ENCODE results near the gene ETFB.

ETFB gene

DNA sequence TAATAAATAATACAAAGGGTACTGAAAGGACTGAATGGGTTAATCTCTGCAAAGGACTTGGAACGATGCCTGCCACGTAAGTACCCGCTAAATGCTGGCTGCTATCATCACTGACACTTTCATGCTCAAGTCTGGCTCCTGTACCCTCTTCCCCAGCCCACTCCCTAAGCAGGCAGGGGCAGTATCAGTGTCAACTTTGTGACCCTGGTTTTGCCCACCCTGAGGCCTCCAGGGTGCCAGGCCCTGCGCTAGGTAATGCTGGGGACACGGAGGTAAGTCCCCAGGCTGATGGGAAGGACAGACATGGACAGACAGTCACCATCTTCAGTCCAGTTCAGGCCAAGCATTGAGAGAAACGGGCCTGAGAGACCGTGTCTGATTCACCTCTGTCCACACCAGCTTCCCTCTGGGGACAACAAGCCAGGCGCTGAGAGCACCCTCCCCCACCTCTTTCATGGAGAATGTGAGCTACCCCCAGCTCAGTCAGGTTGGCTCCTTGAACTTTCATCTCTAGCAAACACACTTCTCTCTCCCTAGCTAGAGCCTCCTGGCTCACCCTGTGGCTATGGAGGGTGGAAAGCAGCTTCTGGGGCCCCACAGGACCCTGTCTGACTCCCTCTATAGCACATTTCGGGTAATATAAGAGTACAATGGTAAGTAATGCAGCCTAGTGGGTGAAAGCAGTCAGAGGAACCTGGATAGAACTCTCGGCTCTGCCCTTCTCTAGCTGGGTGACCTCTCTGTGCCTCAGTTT lies 800 bp downstream of the ETFB start:
- ChIA-PET CTCF (interaction anchor here (1.5 kb wide), 1 partner anchor 26 kb away, joined by 6 read pairs; no protein-coding TSS in a partner anchor), POLR2A (interaction anchor here (0.7 to 1.5 kb wide), 8 partner anchors 8 to 32 kb away, joined by 3 to 15 read pairs (median 5); partner anchors contain the start of gene VSIG10L)
- no peak for DNase-seq (ENCODE audit: extremely low spot score)

DNA sequence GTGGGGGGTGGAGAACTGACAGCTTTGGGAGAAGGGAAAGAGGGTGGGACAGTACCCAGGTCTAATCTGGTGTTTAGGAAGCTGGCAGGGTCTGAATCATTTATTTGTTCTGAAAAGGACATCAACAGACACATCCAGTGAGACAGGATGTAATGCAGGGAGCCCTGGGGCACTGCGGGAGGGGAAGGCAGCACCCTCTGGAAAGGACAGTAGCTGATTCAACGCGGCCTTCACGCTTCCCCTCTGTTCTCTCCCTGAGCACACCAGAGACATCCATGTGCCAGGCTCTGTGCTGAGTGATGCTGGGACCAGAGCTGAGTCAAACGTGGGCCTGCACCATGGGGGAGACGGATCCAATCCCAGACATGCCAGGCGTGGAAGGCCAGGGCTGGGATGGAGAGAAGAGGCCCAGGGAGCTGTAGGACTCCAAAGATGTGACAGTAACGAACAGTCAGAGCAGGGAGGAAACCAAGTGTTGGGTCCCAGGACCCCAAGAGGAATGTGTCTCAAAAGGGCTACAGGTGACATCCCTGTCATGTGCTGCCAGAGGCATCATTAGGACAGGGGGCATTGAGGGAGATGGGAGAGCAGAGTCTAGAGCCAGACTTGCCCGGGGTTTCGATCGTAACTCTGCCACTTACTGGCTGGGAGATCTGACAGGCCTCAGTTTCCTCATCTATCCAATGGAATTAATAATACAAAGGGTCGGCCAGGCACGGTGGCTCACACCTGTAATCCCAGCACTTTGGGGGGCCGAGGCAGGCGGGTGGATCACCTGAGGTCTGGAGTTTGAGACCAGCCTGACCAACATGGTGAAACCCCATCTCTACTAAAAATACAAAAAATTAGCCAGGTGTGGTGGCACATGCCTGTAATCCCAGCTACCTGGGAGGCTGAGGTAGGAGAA lies 1.7 kb downstream of the ETFB start:
- TF ChIP-seq NFRKB (IDR thresholded peaks at IDR 0.05) (no peak), HDGF (IDR thresholded peaks at IDR 0.05; ENCODE audit: borderline replicate concordance) (no peak), ZNF384 (IDR thresholded peaks at IDR 0.05) (no peak), SUZ12 (IDR thresholded peaks at IDR 0.05) (no peak), L3MBTL2 (conservative IDR thresholded peaks at IDR 0.05) (no peak)
- ChIA-PET POLR2A (interaction anchor here (1.0 kb wide), 1 partner anchor 30 kb away, joined by 3 read pairs; no protein-coding TSS in a partner anchor), CTCF (no interaction called here)
- DNase-seq (ENCODE audit: extremely low spot score): no peak

More for the DNA sequence above, 800 bp downstream of the ETFB start:
- TF ChIP-seq BHLHE40 (IDR thresholded peaks at IDR 0.05; ENCODE audit: borderline replicate concordance): no peak
- TF ChIP-seq SP1 (IDR thresholded peaks at IDR 0.05): no peak
- TF ChIP-seq ELF4 (IDR thresholded peaks at IDR 0.05): no peak
- no peak for TF ChIP-seq NFRKB (IDR thresholded peaks at IDR 0.05)
- TF ChIP-seq SUZ12 (IDR thresholded peaks at IDR 0.05): no peak

DNA sequence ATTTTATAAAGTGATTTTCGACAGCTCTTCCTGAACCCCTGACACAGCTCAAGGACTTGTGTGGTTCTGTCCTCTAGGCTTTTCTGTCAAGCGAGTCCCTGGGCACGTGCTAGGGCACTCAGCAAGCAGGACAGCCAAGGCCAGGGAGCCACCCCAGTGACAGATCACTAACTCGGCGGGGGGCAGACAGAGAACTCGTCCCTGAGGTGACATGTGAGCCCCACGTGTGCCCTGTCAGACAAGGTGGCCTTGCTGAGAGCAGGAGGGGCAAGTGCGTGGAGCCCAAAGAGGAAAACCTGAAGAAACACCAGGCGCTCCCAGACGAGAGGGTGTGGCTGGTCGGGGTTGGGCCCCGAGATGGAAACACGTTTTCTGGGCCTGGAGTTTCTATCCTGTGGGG lies 4.9 kb downstream of the ETFB start:
- ChIA-PET CTCF (no interaction called here), POLR2A (interaction anchor here (0.9 kb wide), 1 partner anchor 21 kb away, joined by 3 read pairs; no protein-coding TSS in a partner anchor)
- no peak for DNase-seq (ENCODE audit: extremely low spot score)
- no peak for TF ChIP-seq BHLHE40 (IDR thresholded peaks at IDR 0.05; ENCODE audit: borderline replicate concordance)

DNA sequence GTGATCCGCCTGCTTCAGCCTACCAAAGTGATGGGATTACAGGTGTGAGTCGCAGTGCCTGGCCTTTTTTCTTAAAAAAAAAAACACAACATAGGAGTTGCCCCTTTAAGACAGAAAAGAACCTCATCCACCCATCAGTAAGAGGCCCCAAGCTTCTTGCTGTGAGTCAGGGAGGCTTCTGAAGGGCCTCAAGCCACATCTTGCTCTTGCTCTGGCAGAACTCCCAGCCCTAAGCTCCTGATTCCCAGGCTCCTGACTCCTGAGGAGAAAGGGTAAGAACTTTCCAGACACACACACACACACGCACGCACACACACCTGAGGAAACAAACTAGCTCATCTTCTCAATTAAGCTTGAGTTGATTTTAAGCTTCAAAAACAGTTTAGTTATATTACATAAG lies 6.9 kb downstream of the ETFB start:
- ChIA-PET POLR2A (interaction anchor here (0.8 kb wide), 1 partner anchor 8 kb away, joined by 5 read pairs; no protein-coding TSS in a partner anchor), CTCF (no interaction called here)
- DNase-seq (ENCODE audit: extremely low spot score): no peak
- TF ChIP-seq L3MBTL2 (conservative IDR thresholded peaks at IDR 0.05) (no peak), FOXM1 (IDR thresholded peaks at IDR 0.05; ENCODE audit: borderline replicate concordance) (no peak), BHLHE40 (IDR thresholded peaks at IDR 0.05; ENCODE audit: borderline replicate concordance) (no peak)

- TF ChIP-seq TARDBP (IDR thresholded peaks at IDR 0.05): no peak
- TF ChIP-seq FOXM1 (IDR thresholded peaks at IDR 0.05; ENCODE audit: borderline replicate concordance): no peak
- no peak for TF ChIP-seq ZNF384 (IDR thresholded peaks at IDR 0.05)
- TF ChIP-seq HDGF (IDR thresholded peaks at IDR 0.05; ENCODE audit: borderline replicate concordance): no peak
- TF ChIP-seq FOXA1 (IDR thresholded peaks at IDR 0.05): no peak
- TF ChIP-seq BHLHE40 (IDR thresholded peaks at IDR 0.05; ENCODE audit: borderline replicate concordance): no peak
- no peak for TF ChIP-seq SUZ12 (IDR thresholded peaks at IDR 0.05)
- TF ChIP-seq L3MBTL2 (conservative IDR thresholded peaks at IDR 0.05): no peak
- TF ChIP-seq NFRKB (IDR thresholded peaks at IDR 0.05): no peak
- TF ChIP-seq FOXK2 (IDR thresholded peaks at IDR 0.05): no peak
- no peak for TF ChIP-seq PKNOX1 (IDR thresholded peaks at IDR 0.05)
- TF ChIP-seq CTBP1 (IDR thresholded peaks at IDR 0.05; ENCODE audit: borderline replicate concordance): no peak
- no peak for TF ChIP-seq LEF1 (IDR thresholded peaks at IDR 0.05; ENCODE audit: borderline replicate concordance)
- no peak for TF ChIP-seq SP1 (IDR thresholded peaks at IDR 0.05)
- no peak for TF ChIP-seq ELF4 (IDR thresholded peaks at IDR 0.05)
- TF ChIP-seq ARNT (IDR thresholded peaks at IDR 0.05): no peak
- CTCF ChIA-PET: no interaction called here
- POLR2A ChIA-PET: interaction anchor here (1.7 kb wide), 1 partner anchor 8 kb away, joined by 6 read pairs; the partner anchor contains the start of gene ETFB
- no peak for DNase-seq (ENCODE audit: extremely low spot score)
These were observed 8.2 kb downstream of the ETFB start for GRCh38 chr19:51357952-51358351.

DNA sequence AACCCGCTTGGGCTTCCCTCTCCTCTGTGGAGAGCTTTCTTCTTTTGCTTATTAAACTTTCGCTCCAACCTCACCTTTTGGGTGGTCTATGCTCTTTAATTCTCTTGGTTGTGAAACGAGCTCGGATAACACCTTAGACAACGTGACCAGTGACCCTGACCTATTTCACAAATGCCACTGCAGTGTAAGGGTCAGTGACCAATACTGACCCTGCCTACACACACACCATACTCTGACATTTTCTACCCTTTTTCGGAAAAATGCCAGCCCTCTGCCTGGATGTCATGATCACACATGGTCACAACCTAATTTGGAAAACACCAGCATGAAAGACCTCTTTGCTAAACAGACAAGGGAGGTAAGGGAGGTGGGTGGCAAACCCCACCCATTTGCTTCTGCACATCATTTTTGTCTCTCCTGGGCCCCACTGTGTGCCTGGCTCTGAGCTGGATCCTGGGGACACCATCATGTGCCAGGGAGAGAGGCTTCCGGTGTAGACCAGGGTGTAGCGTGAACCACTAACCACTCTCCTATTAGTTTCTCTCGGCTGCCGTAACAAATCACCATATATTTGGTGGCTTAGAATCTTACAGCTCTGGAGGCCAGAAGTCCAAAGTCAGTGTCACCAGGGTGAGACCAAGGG lies 9.9 kb downstream of the ETFB start:
- no peak for DNase-seq (ENCODE audit: extremely low spot score)
- ChIA-PET POLR2A (interaction anchor here (1.5 to 1.7 kb wide), 2 partner anchors 10 to 38 kb away, joined by 3 to 6 read pairs; partner anchors contain the start of gene ETFB), CTCF (no interaction called here)
- no peak for TF ChIP-seq NFRKB (IDR thresholded peaks at IDR 0.05)
- no peak for TF ChIP-seq SUZ12 (IDR thresholded peaks at IDR 0.05)
- TF ChIP-seq FOXM1 (IDR thresholded peaks at IDR 0.05; ENCODE audit: borderline replicate concordance): no peak
- no peak for TF ChIP-seq L3MBTL2 (conservative IDR thresholded peaks at IDR 0.05)
- no peak for TF ChIP-seq ZNF384 (IDR thresholded peaks at IDR 0.05)

DNA sequence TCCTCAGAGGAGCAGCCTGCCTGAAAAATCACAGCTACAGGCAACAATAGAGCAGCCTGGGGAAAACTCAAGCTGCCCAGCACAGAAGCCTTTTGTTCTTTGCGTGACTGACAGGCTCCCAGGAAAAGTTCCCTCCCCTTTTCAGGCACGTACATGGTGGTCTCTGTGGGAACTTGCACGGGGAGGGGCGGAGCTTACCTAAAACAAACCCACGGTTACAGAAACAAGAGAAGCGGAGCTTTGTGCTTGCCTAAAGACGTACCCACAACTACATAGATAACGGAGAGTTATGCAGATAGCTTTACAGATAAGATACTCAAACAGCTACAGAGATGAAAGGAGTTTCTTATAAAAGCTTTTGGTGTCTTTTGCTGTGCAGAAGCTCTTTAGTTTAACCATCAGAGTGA lies 11.4 kb downstream of the ETFB start:
- peak; percentile 87 for TF ChIP-seq PKNOX1 (IDR thresholded peaks at IDR 0.05)
- no peak for TF ChIP-seq SP1 (IDR thresholded peaks at IDR 0.05)
- POLR2A ChIA-PET: interaction anchor here (0.7 to 1.6 kb wide), 5 partner anchors 11 to 17 kb away, joined by 3 to 5 read pairs (median 3); partner anchors contain the start of gene VSIG10L

More for the DNA sequence above, 11.4 kb downstream of the ETFB start:
- CTCF ChIA-PET: interaction anchor here (0.5 to 0.6 kb wide), 2 partner anchors 306 to 571 kb away, joined by 3 read pairs; no protein-coding TSS in a partner anchor
- no peak for DNase-seq (ENCODE audit: extremely low spot score)

Measured in HEK293T (cell line).